NCI-H1436 treated with DMSO at 0.1 percent for 48 hours (cell line): ENCODE data around the gene RBM20.
A peak's percentile ranks its signal among the peaks of the same experiment; 100 is the strongest.

ENCODE experiments used
- DNase-seq: peaks from one replicate; lab custom pipeline; 2025; lab: John Stamatoyannopoulos, UW

Gene RBM20

DNA sequence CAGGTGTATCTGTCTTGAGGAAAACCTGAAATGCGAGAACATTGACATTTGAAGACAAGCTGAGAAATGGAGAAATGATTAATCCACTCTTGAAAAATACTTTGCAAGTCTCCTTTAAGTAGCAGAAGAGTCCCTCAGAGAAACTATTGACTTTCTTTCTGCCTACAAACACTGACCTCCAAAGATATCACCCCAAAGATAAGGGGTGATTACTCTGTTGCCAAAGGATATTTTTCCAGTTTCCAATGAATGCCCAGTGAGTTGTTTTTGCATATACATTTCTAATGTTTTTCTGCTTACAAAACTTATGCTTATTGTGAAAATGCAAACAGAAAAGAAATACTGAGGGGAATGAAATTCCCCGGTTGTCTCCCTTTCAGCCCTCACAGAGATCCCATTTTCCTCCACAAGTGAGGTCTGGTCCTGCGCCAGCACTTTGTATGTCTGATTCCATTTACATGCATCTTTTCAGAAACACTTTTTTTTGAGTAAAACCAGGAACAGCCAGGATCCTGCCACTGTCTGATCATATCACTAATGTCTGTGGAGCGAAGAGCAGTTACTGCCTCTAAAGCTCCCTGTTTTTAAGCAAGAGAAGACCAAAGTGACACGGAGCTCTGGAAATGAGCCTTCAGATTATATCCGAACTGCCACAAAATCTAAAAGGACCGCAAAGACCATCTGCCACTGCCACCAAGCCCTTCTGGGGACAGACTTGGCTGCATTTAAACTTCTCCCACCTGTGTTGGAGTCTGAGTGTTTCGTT is 144.7 kb downstream of the RBM20 start:
- no peak for DNase-seq

- DNase-seq, result peak; percentile 84
These were observed 145.7 kb downstream of the RBM20 start for GRCh38 chr10:110789604-110790433.

DNA sequence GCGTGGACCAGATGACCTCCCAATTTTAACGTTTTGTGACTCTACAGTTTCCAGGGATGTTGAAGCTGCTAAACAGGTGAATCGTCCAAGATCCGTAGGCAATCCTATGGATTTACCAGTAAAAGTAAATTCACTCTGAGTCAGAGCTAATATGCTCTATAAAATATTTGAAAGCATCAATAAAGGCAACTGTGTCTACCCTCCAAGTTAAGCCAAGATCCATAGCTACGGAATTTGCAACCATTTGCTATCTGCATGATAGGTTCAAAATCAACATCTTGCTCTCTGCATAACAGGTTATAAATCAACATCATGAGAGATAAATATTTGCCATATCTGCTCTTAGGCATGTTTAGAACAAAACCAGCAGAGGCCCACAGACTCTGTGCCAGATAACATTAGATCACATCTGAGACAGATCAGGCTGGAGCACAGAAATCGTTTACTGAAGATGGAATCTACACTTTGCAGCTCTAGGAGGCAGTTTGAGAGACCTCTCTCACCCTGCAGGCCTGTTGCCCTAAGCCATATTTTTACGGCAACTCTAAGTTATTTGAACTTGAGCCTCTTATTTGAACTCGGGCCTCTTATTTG is 146.9 kb downstream of the RBM20 start:
- no peak for DNase-seq

- DNase-seq, result no peak
These were observed 147.5 kb downstream of the RBM20 start for GRCh38 chr10:110791541-110792073.

DNA sequence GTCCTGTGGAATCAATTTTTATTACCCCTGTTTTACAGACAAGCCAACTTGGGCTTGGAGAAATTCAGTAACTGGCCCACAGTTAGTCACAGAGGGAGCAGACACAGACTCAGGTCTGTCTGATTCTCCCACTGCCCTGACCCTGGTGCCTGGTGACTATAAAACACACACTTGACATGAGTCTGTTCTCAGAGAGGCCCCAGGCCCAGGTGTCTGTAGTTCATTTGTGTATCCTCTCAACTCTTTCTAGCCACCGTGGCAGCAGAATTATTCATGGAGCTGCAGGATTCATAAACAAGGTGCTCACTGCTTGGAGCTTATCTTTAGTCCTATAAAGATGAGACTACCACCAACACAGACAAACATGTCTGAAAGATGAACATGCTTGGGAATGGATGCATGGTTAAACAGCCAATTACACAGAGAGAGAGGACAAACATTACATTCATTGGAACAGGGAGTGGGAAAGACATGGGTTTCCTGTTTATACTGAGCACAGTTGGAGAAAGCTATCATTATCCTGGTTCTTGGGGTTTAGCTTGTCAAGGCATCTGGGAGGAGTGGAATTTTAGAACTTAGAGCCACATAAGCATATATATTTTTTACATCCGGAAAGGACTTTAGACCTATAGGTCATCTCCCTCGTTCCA is 148.5 kb downstream of the RBM20 start:
- DNase-seq, result no peak

DNA sequence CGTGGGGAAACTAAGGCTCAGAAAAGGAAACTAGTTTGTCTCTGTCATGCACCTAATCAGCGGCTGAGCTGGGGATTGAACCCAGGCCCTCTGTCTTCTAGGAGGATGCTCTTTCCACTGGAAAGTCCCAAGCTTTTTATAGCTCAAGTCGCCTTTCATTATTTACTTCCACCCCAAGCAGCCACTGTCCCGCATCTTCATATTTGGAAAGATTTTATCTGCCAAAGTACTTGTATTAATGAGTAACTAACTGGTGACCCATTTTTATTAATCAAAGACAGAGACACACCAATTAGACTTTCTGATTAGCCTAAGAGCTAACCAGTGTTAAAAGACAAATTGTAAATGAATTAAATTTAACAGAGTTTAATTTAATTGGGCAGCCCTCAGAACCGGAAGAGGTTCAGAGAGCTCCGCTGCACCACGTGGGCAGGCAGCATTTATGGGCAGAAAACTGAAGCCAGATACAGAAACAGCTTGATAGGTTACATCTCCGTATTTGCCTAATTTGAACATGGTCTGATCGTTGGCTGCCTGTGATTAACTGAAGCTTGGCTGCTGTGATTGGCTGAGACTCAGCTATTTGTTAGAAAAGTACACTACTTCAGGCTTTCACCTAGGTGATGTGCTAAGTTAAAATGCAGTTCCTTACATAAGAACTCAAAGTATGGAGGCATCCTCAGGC is 149.1 kb downstream of the RBM20 start:
- DNase-seq, result peak; percentile 99

DNA sequence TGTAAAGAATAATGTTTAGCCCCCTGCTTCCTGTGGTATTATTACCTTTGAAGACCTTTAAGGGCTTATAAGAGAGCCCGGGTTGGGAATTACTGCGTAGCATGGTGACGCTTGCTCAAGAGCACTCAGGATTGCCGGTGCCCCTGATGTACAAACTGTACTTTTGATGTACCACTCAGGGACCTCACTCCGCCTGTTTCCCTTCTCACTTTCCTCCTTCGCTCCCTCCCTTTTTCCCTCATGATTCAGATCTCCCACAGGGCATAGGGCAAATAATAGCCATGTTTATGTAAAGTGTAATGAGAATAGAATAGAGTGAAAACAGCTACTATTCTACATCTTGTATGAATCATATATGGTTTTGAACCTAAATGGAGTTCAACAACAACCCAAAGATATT is 149.8 kb downstream of the RBM20 start:
- DNase-seq, result peak; percentile 97

DNA sequence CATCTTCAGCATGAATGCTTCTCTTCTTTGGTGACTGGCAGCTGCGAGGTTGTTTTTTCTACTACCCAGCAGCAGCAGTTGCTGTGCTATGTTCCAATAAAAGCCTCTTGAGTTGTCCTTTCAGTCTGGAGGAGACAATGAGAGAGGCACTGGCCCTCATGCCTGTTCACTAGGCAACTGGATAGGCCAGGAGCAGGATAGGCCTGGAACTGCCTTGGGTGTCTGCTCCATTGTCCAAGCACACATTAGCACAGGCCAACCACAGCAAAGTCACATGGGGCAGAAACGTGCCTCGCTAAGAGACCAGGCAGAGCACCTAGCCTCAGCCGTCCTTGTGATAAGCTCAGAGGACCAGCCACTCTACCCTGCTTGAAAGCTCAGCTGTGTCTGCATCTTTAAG is 150.7 kb downstream of the RBM20 start:
- DNase-seq, result peak; percentile 99

- no peak for DNase-seq
These were observed 153.3 kb downstream of the RBM20 start for GRCh38 chr10:110797416-110797815.

DNA sequence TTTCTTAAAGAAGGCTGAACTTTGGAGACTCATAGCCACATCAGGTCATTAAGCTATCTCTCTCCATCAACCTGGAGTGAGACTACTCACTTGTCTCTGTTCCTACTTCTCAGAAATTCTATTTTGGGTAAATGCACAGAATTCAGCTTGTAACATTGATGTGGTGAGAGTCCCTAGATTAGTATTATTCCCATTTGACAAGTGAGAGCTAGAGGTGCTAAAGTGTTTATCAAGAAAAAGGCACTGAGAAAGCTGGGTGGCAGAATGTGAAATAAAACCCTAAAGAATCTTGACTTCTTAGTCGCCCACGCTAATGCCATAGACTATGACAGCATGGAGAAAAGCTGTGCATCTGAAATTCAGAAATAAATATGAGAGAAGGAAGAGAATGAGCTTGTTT is 154.2 kb downstream of the RBM20 start:
- no peak for DNase-seq

- DNase-seq, result no peak
These were observed 158.0 kb downstream of the RBM20 start for GRCh38 chr10:110802090-110802489.

GRCh38 chr10:110802551-110803238 is 158.6 kb downstream of the RBM20 start:
- peak; percentile 79 for DNase-seq

- no peak for DNase-seq
These were observed 159.2 kb downstream of the RBM20 start for GRCh38 chr10:110803239-110803749.

GRCh38 chr10:110803830-110804338 is 159.7 kb downstream of the RBM20 start:
- DNase-seq, result peak; percentile 30

DNA sequence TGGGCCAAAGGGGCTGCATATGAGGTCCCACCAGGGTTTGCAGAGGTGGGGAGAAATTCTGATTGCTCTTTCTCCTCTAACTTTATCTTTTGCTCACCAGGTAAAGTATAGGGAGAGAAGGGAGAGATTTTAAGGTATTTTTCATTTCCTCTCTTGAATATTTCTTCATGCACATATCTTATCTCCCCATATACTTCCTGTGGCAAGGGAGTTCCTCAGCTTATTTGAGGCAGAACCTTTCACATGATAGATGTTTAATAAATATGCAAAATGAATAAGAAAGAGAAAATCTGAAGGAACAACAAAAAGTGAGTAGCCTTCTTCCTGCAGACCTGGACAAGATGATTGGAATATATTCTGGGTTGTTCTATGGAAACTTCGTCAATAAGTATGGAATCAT is 160.2 kb downstream of the RBM20 start:
- no peak for DNase-seq

DNA sequence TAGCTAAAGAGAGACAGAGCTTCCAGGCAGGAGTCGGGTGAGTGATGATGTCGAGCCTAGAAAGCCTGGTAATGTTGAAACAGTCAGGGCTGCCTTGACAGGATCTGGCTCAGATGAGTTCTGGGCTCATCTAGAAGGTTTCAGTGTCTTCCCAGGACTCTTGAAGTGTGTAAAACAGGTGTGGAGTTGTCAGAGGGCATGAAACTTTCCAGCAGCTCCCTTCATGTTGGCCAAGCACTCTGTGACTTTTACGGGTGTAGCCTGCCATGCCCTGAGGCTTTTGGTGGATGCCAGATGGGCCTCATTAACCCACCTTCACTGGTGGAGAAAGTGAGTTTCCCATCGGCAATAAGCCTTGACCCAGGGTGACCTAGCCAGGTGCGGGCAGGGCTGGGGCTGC is 161.2 kb downstream of the RBM20 start:
- DNase-seq, result no peak

DNA sequence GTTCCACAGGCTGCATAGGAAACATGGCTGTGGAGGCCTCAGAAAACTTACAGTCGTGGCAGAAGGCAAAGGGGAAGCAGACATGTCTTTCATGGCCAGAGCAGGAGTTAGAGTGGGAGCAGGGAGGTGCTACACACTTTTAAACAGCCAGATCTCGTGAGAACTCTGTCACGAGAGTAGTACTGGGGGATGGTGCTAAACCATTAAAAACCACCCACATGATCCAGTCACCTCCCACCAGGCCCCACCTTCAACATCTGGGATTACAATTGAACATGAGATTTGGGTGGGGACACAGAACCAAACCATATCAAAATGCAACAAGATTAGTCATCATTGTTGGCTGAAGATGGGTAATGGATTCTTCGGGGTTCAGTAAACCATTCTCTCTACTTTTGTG is 162.2 kb downstream of the RBM20 start:
- DNase-seq, result no peak

GRCh38 chr10:110808123-110808522 is 164.0 kb downstream of the RBM20 start:
- DNase-seq, result no peak

DNA sequence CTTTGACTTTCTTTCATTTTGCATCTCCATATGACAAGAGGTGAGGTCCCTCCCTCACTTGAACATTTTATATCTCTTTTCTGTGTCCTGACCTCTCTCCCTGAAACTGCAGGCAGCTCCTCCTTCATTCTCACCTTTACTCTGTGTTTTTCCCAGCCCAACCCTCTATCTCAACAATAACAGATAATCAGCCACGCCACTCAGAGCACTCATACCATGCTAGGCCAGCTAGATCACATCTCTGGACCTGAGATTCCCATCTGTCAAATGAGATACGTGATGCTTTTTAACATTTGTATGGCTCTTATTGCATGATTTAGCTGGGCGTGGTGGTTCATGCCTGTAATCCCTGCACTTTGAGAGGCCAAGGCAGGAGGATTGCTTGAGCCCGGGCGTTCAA is 164.5 kb downstream of the RBM20 start:
- no peak for DNase-seq

DNA sequence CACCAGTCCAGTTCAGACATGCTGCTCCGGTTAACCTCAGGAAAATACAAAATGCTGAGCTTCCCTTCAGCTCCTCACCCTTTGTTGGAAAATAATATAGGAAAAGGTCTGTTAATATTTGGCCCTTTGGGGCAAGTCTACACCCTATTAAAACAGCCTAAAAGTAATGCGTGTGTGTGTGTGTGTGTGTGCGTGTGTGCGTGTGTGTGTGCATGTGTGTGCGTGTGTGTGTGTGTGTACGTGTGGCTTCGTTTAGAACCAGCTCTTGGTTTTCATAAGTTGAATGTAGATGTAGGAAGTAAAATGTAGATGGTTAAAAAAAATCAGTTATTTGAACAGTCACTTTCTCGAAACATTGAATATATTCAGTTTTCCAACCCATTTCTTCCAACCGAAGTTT is 166.5 kb downstream of the RBM20 start:
- DNase-seq, result no peak
